GM23338 (cell line): ENCODE measurements around the gene FARSB.

ENCODE experiments used
- POLR2AphosphoS5 ChIP-seq: IDR thresholded peaks from 2 replicates; pipeline ENCODE4 v1.6.1; 2016; ENCODE audit warnings: antibody characterized with exemption, low read depth
- TF ChIP-seq, protein P1 (sequence below), 2 experiments: fragments of 200-600 bp in 1 of 2; sonication (generic) in 1 of 2; conservative IDR thresholded peaks; 2 replicates each; pipeline versions ENCODE4 v1.5.1 to v1.6.1; 2016 to 2017; ENCODE audit warnings: antibody characterized with exemption in 2 of 2, low read depth in 2 of 2, mild to moderate bottlenecking in 2 of 2, moderate library complexity in 1 of 2
- TF ChIP-seq, protein P2 (sequence below): IDR thresholded peaks from one replicate; pipeline ENCODE4 v1.6.1; 2018; ENCODE audit warnings: antibody characterized with exemption; ENCODE audit not compliant: unreplicated experiment

GRCh38 chr2:222677981-222678380 is 22.1 kb upstream of the FARSB start:
- no peak for TF ChIP-seq POLR2AphosphoS5
- TF ChIP-seq, protein P1, sequence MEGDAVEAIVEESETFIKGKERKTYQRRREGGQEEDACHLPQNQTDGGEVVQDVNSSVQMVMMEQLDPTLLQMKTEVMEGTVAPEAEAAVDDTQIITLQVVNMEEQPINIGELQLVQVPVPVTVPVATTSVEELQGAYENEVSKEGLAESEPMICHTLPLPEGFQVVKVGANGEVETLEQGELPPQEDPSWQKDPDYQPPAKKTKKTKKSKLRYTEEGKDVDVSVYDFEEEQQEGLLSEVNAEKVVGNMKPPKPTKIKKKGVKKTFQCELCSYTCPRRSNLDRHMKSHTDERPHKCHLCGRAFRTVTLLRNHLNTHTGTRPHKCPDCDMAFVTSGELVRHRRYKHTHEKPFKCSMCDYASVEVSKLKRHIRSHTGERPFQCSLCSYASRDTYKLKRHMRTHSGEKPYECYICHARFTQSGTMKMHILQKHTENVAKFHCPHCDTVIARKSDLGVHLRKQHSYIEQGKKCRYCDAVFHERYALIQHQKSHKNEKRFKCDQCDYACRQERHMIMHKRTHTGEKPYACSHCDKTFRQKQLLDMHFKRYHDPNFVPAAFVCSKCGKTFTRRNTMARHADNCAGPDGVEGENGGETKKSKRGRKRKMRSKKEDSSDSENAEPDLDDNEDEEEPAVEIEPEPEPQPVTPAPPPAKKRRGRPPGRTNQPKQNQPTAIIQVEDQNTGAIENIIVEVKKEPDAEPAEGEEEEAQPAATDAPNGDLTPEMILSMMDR (conservative IDR thresholded peaks at IDR 0.05; ENCODE audit: low read depth in 2 of 2), result peak in 1 of 2 experiments; percentile 28; a peak in 2 of 4 replicates
- TF ChIP-seq, protein P2, sequence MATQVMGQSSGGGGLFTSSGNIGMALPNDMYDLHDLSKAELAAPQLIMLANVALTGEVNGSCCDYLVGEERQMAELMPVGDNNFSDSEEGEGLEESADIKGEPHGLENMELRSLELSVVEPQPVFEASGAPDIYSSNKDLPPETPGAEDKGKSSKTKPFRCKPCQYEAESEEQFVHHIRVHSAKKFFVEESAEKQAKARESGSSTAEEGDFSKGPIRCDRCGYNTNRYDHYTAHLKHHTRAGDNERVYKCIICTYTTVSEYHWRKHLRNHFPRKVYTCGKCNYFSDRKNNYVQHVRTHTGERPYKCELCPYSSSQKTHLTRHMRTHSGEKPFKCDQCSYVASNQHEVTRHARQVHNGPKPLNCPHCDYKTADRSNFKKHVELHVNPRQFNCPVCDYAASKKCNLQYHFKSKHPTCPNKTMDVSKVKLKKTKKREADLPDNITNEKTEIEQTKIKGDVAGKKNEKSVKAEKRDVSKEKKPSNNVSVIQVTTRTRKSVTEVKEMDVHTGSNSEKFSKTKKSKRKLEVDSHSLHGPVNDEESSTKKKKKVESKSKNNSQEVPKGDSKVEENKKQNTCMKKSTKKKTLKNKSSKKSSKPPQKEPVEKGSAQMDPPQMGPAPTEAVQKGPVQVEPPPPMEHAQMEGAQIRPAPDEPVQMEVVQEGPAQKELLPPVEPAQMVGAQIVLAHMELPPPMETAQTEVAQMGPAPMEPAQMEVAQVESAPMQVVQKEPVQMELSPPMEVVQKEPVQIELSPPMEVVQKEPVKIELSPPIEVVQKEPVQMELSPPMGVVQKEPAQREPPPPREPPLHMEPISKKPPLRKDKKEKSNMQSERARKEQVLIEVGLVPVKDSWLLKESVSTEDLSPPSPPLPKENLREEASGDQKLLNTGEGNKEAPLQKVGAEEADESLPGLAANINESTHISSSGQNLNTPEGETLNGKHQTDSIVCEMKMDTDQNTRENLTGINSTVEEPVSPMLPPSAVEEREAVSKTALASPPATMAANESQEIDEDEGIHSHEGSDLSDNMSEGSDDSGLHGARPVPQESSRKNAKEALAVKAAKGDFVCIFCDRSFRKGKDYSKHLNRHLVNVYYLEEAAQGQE, result no peak
